H1 (cell line): ENCODE results near the gene CDH16. TPM values are rescaled to one million over a fixed set of nuclear protein-coding genes. Genes with fewer than 3 reads are reported as not detected.

ENCODE experiments used
- CTCF ChIA-PET: fragments of 300-600 bp; sonication (Branson Sonifier 250); formaldehyde crosslinking; loops from one replicate; lab custom pipeline; 2021; ENCODE audit not compliant: partially characterized antibody; lab: Charles Lee
- POLR2A ChIA-PET: fragments of 300-600 bp; sonication (Branson Sonifier 250); formaldehyde crosslinking; loops from one replicate; lab custom pipeline; 2021; ENCODE audit warnings: inconsistent platforms; ENCODE audit not compliant: partially characterized antibody; lab: Charles Lee
- DNase-seq, 2 experiments: peaks; one replicate each; pipeline versions ENCODE4 v3.0.0 to v3.0.0-alpha.2; 2010 to 2022; ENCODE audit warnings: low spot score in 2 of 2, low read depth in 1 of 2, mixed read lengths in 1 of 2
- FAIRE-seq: peaks from 2 replicates; lab custom pipeline; 2011; peaks lifted over from hg19 to GRCh38; lab: Jason Lieb, UNC
- H2AFZ ChIP-seq: 2 replicates; pipeline ENCODE4 v1.8.1; 2012; ENCODE audit warnings: low read length, inconsistent platforms
- H2AK5ac ChIP-seq: 2 replicates; pipeline ENCODE4 v1.6.1; 2013; ENCODE audit warnings: low read depth, low read length
- H2BK120ac ChIP-seq: replicated peaks from 2 replicates; pipeline ENCODE3; 2013; ENCODE audit warnings: low read depth, low read length, inconsistent platforms
- H2BK12ac ChIP-seq: 2 replicates; pipeline ENCODE4 v1.6.1; 2013; ENCODE audit warnings: low read depth, low read length
- H2BK15ac ChIP-seq: 2 replicates; pipeline ENCODE4 v1.6.1; 2013; ENCODE audit warnings: low read length
- H2BK20ac ChIP-seq: 2 replicates; pipeline ENCODE4 v1.6.1; 2013; ENCODE audit warnings: low read length
- H2BK5ac ChIP-seq: 2 replicates; pipeline ENCODE4 v1.6.1; 2013; ENCODE audit warnings: low read depth, low read length
- H3K14ac ChIP-seq: 2 replicates; pipeline ENCODE4 v1.6.1; 2013; ENCODE audit warnings: inconsistent platforms; ENCODE audit not compliant: insufficient read length
- H3K18ac ChIP-seq: 2 replicates; pipeline ENCODE4 v1.6.1; 2013; ENCODE audit warnings: low read length; ENCODE audit errors: extremely low read depth
- H3K23ac ChIP-seq: 2 replicates; pipeline ENCODE4 v1.6.1; 2013; ENCODE audit warnings: inconsistent platforms; ENCODE audit not compliant: insufficient read length
- H3K23me2 ChIP-seq: 2 replicates; pipeline ENCODE4 v1.6.1; 2013; ENCODE audit warnings: low read depth, low read length
- H3K27ac ChIP-seq: 2 replicates; pipeline ENCODE4 v1.6.1; 2011; ENCODE audit warnings: low read depth, low read length, inconsistent platforms
- H3K27me3 ChIP-seq, 4 experiments: replicated peaks in 1 of 4; 1 replicate in 1 of 4; 2 replicates in 3 of 4; pipeline versions ENCODE4 v1.6.1 to v1.8.1; 2011 to 2013; ENCODE audit warnings: low read length in 3 of 4, mild to moderate bottlenecking in 3 of 4, inconsistent platforms in 2 of 4, mixed read lengths in 2 of 4, moderate library complexity in 1 of 4; ENCODE audit not compliant: control insufficient read depth in 3 of 4, insufficient read depth in 3 of 4; ENCODE audit errors: extremely low read depth in 1 of 4
- H3K36me3 ChIP-seq, 4 experiments: 2 replicates each; pipeline versions ENCODE4 v1.6.1 to v1.8.1; 2011 to 2013; ENCODE audit warnings: mild to moderate bottlenecking in 4 of 4, low read length in 3 of 4, moderate library complexity in 2 of 4, control low read depth in 1 of 4, inconsistent platforms in 1 of 4; ENCODE audit not compliant: insufficient read depth in 4 of 4, control insufficient read depth in 2 of 4
- H3K4ac ChIP-seq: replicated peaks from 2 replicates; pipeline ENCODE3; 2013; ENCODE audit warnings: low read length, low read depth, mixed read lengths, inconsistent platforms; ENCODE audit not compliant: insufficient read length
- H3K4me1 ChIP-seq, 4 experiments: replicated peaks in 1 of 4; 1 replicate in 1 of 4; 2 replicates in 3 of 4; pipeline versions ENCODE4 v1.6.1 to v1.8.1; 2011 to 2013; ENCODE audit warnings: low read length in 3 of 4, inconsistent platforms in 2 of 4, mixed read lengths in 1 of 4; ENCODE audit not compliant: insufficient read depth in 4 of 4, control insufficient read depth in 3 of 4
- H3K4me2 ChIP-seq, 2 experiments: 2 replicates each; pipeline versions ENCODE4 v1.6.1 to v1.8.1; 2011 to 2013; ENCODE audit warnings: low read depth in 2 of 2, low read length in 2 of 2, control low read depth in 1 of 2, inconsistent platforms in 1 of 2, mild to moderate bottlenecking in 1 of 2; ENCODE audit not compliant: insufficient read depth in 1 of 2
- H3K4me3 ChIP-seq, 4 experiments: fragments of 200-600, 300-600 bp in 1 of 4; sonication (generic), shearing (Covaris generic), sonication (Bioruptor Twin) in 1 of 4; 2 replicates each; pipeline versions ENCODE4 v1.5.1 to v1.8.1; 2011 to 2016; ENCODE audit warnings: low read length in 4 of 4, low read depth in 3 of 4, control low read depth in 2 of 4, inconsistent platforms in 2 of 4, mild to moderate bottlenecking in 2 of 4, mixed read lengths in 1 of 4, moderate library complexity in 1 of 4; ENCODE audit not compliant: insufficient read depth in 2 of 4; ENCODE audit errors: extremely low read depth in 1 of 4
- H3K56ac ChIP-seq: replicated peaks from 2 replicates; pipeline ENCODE3; 2013; ENCODE audit warnings: low read depth, mild to moderate bottlenecking, mixed read lengths, low read length, inconsistent platforms; ENCODE audit not compliant: insufficient read length
- H3K79me1 ChIP-seq: 2 replicates; pipeline ENCODE4 v1.6.1; 2013; ENCODE audit warnings: low read depth, low read length, control low read depth
- H3K79me2 ChIP-seq, 2 experiments: 2 replicates each; pipeline versions ENCODE4 v1.6.1 to v1.8.1; 2012 to 2013; ENCODE audit warnings: low read length in 2 of 2, mild to moderate bottlenecking in 2 of 2, inconsistent platforms in 1 of 2; ENCODE audit not compliant: insufficient read depth in 2 of 2, control insufficient read depth in 1 of 2
- H3K9ac ChIP-seq, 4 experiments: replicated peaks in 1 of 4; 1 replicate in 1 of 4; 2 replicates in 3 of 4; pipeline versions ENCODE4 v1.6.1 to v1.8.1; 2011 to 2013; ENCODE audit warnings: low read depth in 3 of 4, low read length in 3 of 4, control low read depth in 2 of 4, mild to moderate bottlenecking in 2 of 4, moderate library complexity in 2 of 4, inconsistent platforms in 1 of 4; ENCODE audit errors: extremely low read depth in 1 of 4
- H3K9me3 ChIP-seq, 2 experiments: 2 replicates each; pipeline versions ENCODE4 v1.6.1 to v1.8.1; 2012 to 2013; ENCODE audit warnings: mild to moderate bottlenecking in 2 of 2, moderate library complexity in 2 of 2, control low read depth in 1 of 2, inconsistent platforms in 1 of 2, low read depth in 1 of 2, low read length in 1 of 2, mixed read lengths in 1 of 2; ENCODE audit not compliant: insufficient read depth in 2 of 2
- H4K20me1 ChIP-seq, 2 experiments: replicated peaks in 1 of 2; 2 replicates each; pipeline versions ENCODE3 to v1.8.1; 2011 to 2013; ENCODE audit warnings: inconsistent platforms in 2 of 2, low read length in 2 of 2, mild to moderate bottlenecking in 1 of 2; ENCODE audit not compliant: insufficient read depth in 2 of 2, control insufficient read depth in 1 of 2
- H4K5ac ChIP-seq: 2 replicates; pipeline ENCODE4 v1.6.1; 2013; ENCODE audit warnings: low read length, low read depth, mixed read lengths, inconsistent platforms; ENCODE audit not compliant: insufficient read length
- H4K8ac ChIP-seq: 2 replicates; pipeline ENCODE4 v1.8.0; 2013; ENCODE audit warnings: mild to moderate bottlenecking, moderate library complexity, low read length, inconsistent platforms; ENCODE audit not compliant: insufficient read depth; ENCODE audit errors: extremely low read depth
- H4K91ac ChIP-seq: replicated peaks from 2 replicates; pipeline ENCODE3; 2013; ENCODE audit warnings: low read length, mixed read lengths, inconsistent platforms; ENCODE audit not compliant: insufficient read length
- EP300 ChIP-seq, 2 experiments: IDR thresholded peaks; 1 replicate in 1 of 2; 2 replicates in 1 of 2; pipeline ENCODE4 v1.6.1; 2011 to 2012; ENCODE audit warnings: low read depth in 2 of 2, low read length in 2 of 2, mild to moderate bottlenecking in 2 of 2, borderline replicate concordance in 1 of 2, inconsistent platforms in 1 of 2, moderate library complexity in 1 of 2
- MAFK ChIP-seq: IDR thresholded peaks from 2 replicates; pipeline ENCODE4 v1.6.1; 2012; ENCODE audit warnings: low read depth, mild to moderate bottlenecking, improper control_type of control experiment, low read length
- NRF1 ChIP-seq: IDR thresholded peaks from 2 replicates; pipeline ENCODE4 v1.6.1; 2011; ENCODE audit warnings: mild to moderate bottlenecking, low read depth, low read length, improper control_type of control experiment
- RAD21 ChIP-seq, 2 experiments: IDR thresholded peaks in 1 of 2; conservative IDR thresholded peaks in 1 of 2; 2 replicates each; pipeline ENCODE4 v1.6.1; 2011; ENCODE audit warnings: low read depth in 2 of 2, low read length in 2 of 2, improper control_type of control experiment in 1 of 2, inconsistent platforms in 1 of 2, mild to moderate bottlenecking in 1 of 2, moderate library complexity in 1 of 2
- TAF7 ChIP-seq: optimal IDR thresholded peaks from 2 replicates; pipeline ENCODE3; 2011; ENCODE audit warnings: low read depth, mild to moderate bottlenecking, inconsistent platforms, low read length, moderate library complexity, borderline replicate concordance
- WGBS, 2 experiments: shearing (Covaris generic) in 1 of 2; methylation state at CpG; one replicate each; pipeline versions ENCODE4 v1.1.6 to v1.1.7; 2013 to 2015; ENCODE audit warnings: low lambda C conversion rate in 2 of 2, mixed read lengths in 2 of 2, inconsistent platforms in 1 of 2, low coverage in 1 of 2, missing lambda C conversion rate in 1 of 2; ENCODE audit not compliant: insufficient replicate concordance in 2 of 2, insufficient coverage in 1 of 2, insufficient read length in 1 of 2; ENCODE audit errors: extremely low coverage in 1 of 2, missing lambda C conversion rate in 1 of 2; 5-methylcytosine and 5-hydroxymethylcytosine counted together
- polyA plus RNA-seq, 7 experiments: library from polyadenylated mRNA; depleted of rRNA in 3 of 7; stranded (reverse) in 5 of 7; unstranded in 2 of 7; fragments of >200 nt in 5 of 7; fragments of 200-250 nt in 2 of 7; gene quantifications; 1 replicate in 5 of 7; 2 replicates in 1 of 7; 4 replicates in 1 of 7; pipeline versions ENCODE4 v1.2.1 to v1.2.3, GENCODE V29; 2011 to 2013; ENCODE audit warnings: missing spikeins in 2 of 7, mixed read lengths in 2 of 7
- total RNA-seq: library from RNA; stranded (reverse); fragmentation: NEBNext Ultra II Directional; extraction: Animal tissue kit (Norgen Biotek cat#: 25700); gene quantifications from 2 replicates; pipeline ENCODE4 v1.2.1, GENCODE V29; 2021
- TF ChIP-seq, protein P1 (sequence below): IDR thresholded peaks from 2 replicates; pipeline ENCODE4 v1.6.1; 2012; ENCODE audit warnings: inconsistent platforms
- TF ChIP-seq, protein P2 (sequence below), 3 experiments: IDR thresholded peaks; 1 replicate in 2 of 3; 2 replicates in 1 of 3; pipeline versions ENCODE4 v1.5.1 to v1.6.1; 2011; ENCODE audit warnings: low read length in 3 of 3, mild to moderate bottlenecking in 3 of 3, inconsistent platforms in 2 of 3, low read depth in 1 of 3, moderate library complexity in 1 of 3; ENCODE audit not compliant: insufficient read depth in 1 of 3; ENCODE audit errors: control extremely low read depth in 1 of 3

The CDH16 gene
- total and polyA plus RNA-seq, 2 of the 8 experiments (the other 6 are each of a cell fraction or from before 2014, with no cell fraction given) = not detected

DNA sequence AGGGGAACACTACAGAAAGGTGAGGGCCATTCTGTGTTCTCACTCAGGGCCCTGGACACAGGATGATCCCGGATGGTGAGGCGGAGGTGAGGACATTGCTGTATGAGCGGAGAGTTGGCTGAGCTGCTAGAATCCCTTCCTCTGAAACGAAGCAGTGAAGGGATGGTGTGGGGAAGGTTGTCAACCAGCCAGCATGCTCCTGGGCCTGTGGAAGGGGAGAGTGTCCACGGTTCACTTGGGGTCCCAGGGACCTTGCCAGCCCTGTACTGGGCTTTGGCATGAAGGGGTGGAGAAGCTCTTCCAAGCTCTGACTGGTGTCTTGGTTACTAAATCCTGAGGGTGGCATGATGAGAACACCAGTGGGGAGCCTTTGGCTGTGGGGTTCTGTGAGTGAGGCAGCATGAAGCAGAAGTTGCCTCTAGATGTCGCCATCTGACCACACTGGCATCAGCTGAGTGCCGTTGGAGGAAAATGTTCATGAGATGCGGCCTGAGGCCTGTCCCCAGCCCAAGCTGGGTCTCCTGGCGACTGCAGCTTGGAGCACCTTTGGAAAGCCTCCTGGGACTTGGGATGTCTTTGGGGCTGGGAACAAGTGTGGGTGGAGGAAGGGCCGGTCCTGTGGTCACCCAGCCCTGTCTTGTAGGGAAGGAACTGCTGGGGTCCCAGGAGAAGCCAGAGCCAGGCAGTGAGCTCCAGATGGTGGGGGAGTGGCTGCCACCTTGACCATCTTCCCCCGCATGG, 23.6 kb downstream of the CDH16 start:
- H4K8ac ChIP-seq = no peak overlapping the region; the same call in 1 of the 2 replicates
- peak; percentile 57 for FAIRE-seq
- CTCF ChIA-PET = interaction anchor here (0.8 to 42.0 kb wide), 29 partner anchors 9 to 343 kb away, joined by 3 to 1009 read pairs (median 4); partner anchors contain the start of genes B3GNT9, CDH16, CES3 and CIAO2B
- TF ChIP-seq TAF7 (no peak), NRF1 (no peak), RAD21 (IDR thresholded peaks at IDR 0.05 in 1 of 2, conservative IDR thresholded peaks at IDR 0.05 in 1 of 2; ENCODE audit: low read depth in 2 of 2, low read length in 2 of 2) (peak; percentile 95 to 96), EP300 (IDR thresholded peaks at IDR 0.05; ENCODE audit: borderline replicate concordance in 1 of 2, low read depth in 2 of 2, low read length in 2 of 2) (no peak), MAFK (no peak)
- TF ChIP-seq, protein P1, sequence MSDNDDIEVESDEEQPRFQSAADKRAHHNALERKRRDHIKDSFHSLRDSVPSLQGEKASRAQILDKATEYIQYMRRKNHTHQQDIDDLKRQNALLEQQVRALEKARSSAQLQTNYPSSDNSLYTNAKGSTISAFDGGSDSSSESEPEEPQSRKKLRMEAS = no peak
- TF ChIP-seq, protein P2, sequence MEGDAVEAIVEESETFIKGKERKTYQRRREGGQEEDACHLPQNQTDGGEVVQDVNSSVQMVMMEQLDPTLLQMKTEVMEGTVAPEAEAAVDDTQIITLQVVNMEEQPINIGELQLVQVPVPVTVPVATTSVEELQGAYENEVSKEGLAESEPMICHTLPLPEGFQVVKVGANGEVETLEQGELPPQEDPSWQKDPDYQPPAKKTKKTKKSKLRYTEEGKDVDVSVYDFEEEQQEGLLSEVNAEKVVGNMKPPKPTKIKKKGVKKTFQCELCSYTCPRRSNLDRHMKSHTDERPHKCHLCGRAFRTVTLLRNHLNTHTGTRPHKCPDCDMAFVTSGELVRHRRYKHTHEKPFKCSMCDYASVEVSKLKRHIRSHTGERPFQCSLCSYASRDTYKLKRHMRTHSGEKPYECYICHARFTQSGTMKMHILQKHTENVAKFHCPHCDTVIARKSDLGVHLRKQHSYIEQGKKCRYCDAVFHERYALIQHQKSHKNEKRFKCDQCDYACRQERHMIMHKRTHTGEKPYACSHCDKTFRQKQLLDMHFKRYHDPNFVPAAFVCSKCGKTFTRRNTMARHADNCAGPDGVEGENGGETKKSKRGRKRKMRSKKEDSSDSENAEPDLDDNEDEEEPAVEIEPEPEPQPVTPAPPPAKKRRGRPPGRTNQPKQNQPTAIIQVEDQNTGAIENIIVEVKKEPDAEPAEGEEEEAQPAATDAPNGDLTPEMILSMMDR (IDR thresholded peaks at IDR 0.05; ENCODE audit: control extremely low read depth in 1 of 3, insufficient read depth in 1 of 3, low read depth in 1 of 3, low read length in 3 of 3) = peak; percentile 85 to 91 (median 91)

More for the DNA sequence above, 23.6 kb downstream of the CDH16 start:
- H4K91ac ChIP-seq = no peak overlapping the region
- H3K79me2 ChIP-seq = no peaks in the 10 kb centered on the region
- H3K56ac ChIP-seq = no peak overlapping the region
- no peak overlapping the region for H4K5ac ChIP-seq
- no peaks in the 10 kb centered on the region for H3K79me1 ChIP-seq
- no peak overlapping the region for H3K4ac ChIP-seq
- H2BK5ac ChIP-seq = no peak overlapping the region
- H3K18ac ChIP-seq = no peak overlapping the region; the same call in 1 of the 2 replicates
- H2AK5ac ChIP-seq = no peak overlapping the region
- no peak overlapping the region for H2BK15ac ChIP-seq
- H3K9ac ChIP-seq = no peak overlapping the region
- H3K27ac ChIP-seq = no peak overlapping the region
- H3K36me3 ChIP-seq = no peaks in the 10 kb centered on the region
- no peaks in the 10 kb centered on the region; a peak in 1 of 7 replicates for H3K27me3 ChIP-seq
- 63% methylated on average over 11 of the region's 11 CpGs; no CpG with 5 or more reads in 1 of the 2 experiments for WGBS, 2 experiments
- no peak overlapping the region for H2BK120ac ChIP-seq
- no peak overlapping the region for H2BK20ac ChIP-seq
- no peak overlapping the region for H3K23ac ChIP-seq
- H3K4me2 ChIP-seq = no peak overlapping the region
- H3K4me1 ChIP-seq = peaks cover 0 to 3% (median 1%) of the 10 kb centered on the region in 4 experiments; a peak in 3 of 7 replicates
- no peak overlapping the region for H2BK12ac ChIP-seq
- no peak overlapping the region for H3K4me3 ChIP-seq
- no peaks in the 10 kb centered on the region for H3K23me2 ChIP-seq
- DNase-seq = peak in 1 of 2 experiments; percentile 72
- no peak overlapping the region for H2AFZ ChIP-seq
- peaks cover 4 to 9% of the 10 kb centered on the region in 2 experiments for H4K20me1 ChIP-seq
- H3K9me3 ChIP-seq = no peaks in the 10 kb centered on the region
- H3K14ac ChIP-seq = no peak overlapping the region
- POLR2A ChIA-PET = interaction anchor here (0.8 to 2.7 kb wide), 7 partner anchors 9 to 35 kb away, joined by 3 to 7 read pairs (median 4); partner anchors contain the start of gene PDP2
